DND-41 (cell line): Measurements from ENCODE around the gene GNG13.

Experiments
- ATAC-seq: fragments of 200-7000 bp; cut with Tn5 transposase; 3 replicates; pipeline ENCODE4 v1.9.1; 2021; ENCODE audit warnings: low read depth; ENCODE audit not compliant: insufficient read depth
- DNase-seq: peaks from one replicate; pipeline ENCODE4 v3.0.0-alpha.2; 2020
- H2AFZ ChIP-seq: 2 replicates; pipeline ENCODE4 v1.6.0; 2012; ENCODE audit warnings: low read depth, low read length
- H3K27ac ChIP-seq: 2 replicates; pipeline ENCODE4 v1.5.1; 2012; ENCODE audit warnings: low read length, inconsistent platforms
- H3K27me3 ChIP-seq: fragments of 200-600 bp; sonication (generic); 2 replicates; pipeline ENCODE4 v1.6.0; 2012; ENCODE audit warnings: low read length, mild to moderate bottlenecking, inconsistent platforms; ENCODE audit not compliant: insufficient read depth, poor library complexity
- H3K36me3 ChIP-seq: 2 replicates; pipeline ENCODE4 v1.5.1; 2012; ENCODE audit warnings: low read length, inconsistent platforms; ENCODE audit not compliant: insufficient read depth
- H3K4me1 ChIP-seq: 2 replicates; pipeline ENCODE4 v1.5.1; 2012; ENCODE audit warnings: mild to moderate bottlenecking, low read length; ENCODE audit not compliant: insufficient read depth
- H3K4me2 ChIP-seq: 2 replicates; pipeline ENCODE4 v1.6.0; 2012; ENCODE audit warnings: mild to moderate bottlenecking, moderate library complexity, low read length, inconsistent platforms; ENCODE audit not compliant: insufficient read depth
- H3K4me3 ChIP-seq, 2 experiments: fragments of 200-600 bp in 1 of 2; shearing (Covaris generic) in 1 of 2; 2 replicates each; pipeline ENCODE4 v1.5.1; 2012 to 2016; ENCODE audit warnings: inconsistent platforms in 2 of 2, low read length in 2 of 2, mild to moderate bottlenecking in 2 of 2, low read depth in 1 of 2, moderate library complexity in 1 of 2
- H3K79me2 ChIP-seq: 2 replicates; pipeline ENCODE4 v1.6.0; 2012; ENCODE audit warnings: low read length, inconsistent platforms; ENCODE audit not compliant: insufficient read depth
- H3K9ac ChIP-seq: 2 replicates; pipeline ENCODE4 v1.6.0; 2012; ENCODE audit warnings: low read depth, mild to moderate bottlenecking, inconsistent platforms, low read length, moderate library complexity
- H3K9me3 ChIP-seq: 2 replicates; pipeline ENCODE4 v1.5.1; 2012; ENCODE audit warnings: low read length, moderate library complexity, mild to moderate bottlenecking, inconsistent platforms; ENCODE audit not compliant: insufficient read depth, severe bottlenecking
- H4K20me1 ChIP-seq: 2 replicates; pipeline ENCODE4 v1.6.0; 2012; ENCODE audit warnings: low read length; ENCODE audit not compliant: insufficient read depth
- CTCF ChIP-seq: IDR thresholded peaks from 2 replicates; pipeline ENCODE4 v1.5.1; 2012; ENCODE audit warnings: borderline replicate concordance, low read length, moderate library complexity, mild to moderate bottlenecking; ENCODE audit not compliant: poor library complexity, severe bottlenecking; ENCODE audit errors: extremely low read depth
- EZH2 ChIP-seq: IDR thresholded peaks from 3 replicates; pipeline ENCODE4 v1.6.1; 2012; ENCODE audit warnings: borderline replicate concordance, low read depth, mild to moderate bottlenecking, moderate library complexity, low read length, inconsistent platforms; ENCODE audit not compliant: severe bottlenecking

GNG13 gene

GRCh38 chr16:798666-799065 lies 1.9 kb downstream of the GNG13 start:
- no peak overlapping the region for H3K27ac ChIP-seq
- H3K4me3 ChIP-seq, result no peak overlapping the region
- no peak for ATAC-seq
- no peaks in the 10 kb centered on the region for H3K79me2 ChIP-seq
- H3K36me3 ChIP-seq, result peaks cover 38% of the 10 kb centered on the region
- H3K4me1 ChIP-seq, result no peaks in the 10 kb centered on the region
- H2AFZ ChIP-seq, result no peak overlapping the region
- no peaks in the 10 kb centered on the region for H3K9me3 ChIP-seq
- peaks cover 41% of the 10 kb centered on the region for H4K20me1 ChIP-seq
- H3K4me2 ChIP-seq, result no peak overlapping the region
- H3K27me3 ChIP-seq, result no peaks in the 10 kb centered on the region
- no peak for DNase-seq
- TF ChIP-seq EZH2, result no peak
- TF ChIP-seq CTCF, result no peak
- no peak overlapping the region for H3K9ac ChIP-seq

- Histone ChIP-seq H3K27me3 (no peaks in the 10 kb centered on the region), H3K79me2 (no peaks in the 10 kb centered on the region), H3K36me3 (peaks cover 48% of the 10 kb centered on the region), H3K27ac (no peak overlapping the region), H3K9me3 (no peaks in the 10 kb centered on the region), H3K4me3 (no peak overlapping the region), H4K20me1 (peaks cover 49% of the 10 kb centered on the region), H3K4me1 (no peaks in the 10 kb centered on the region), H3K4me2 (no peak overlapping the region), H2AFZ (no peak overlapping the region), H3K9ac (no peak overlapping the region)
- DNase-seq (no peak), ATAC-seq (no peak)
- TF ChIP-seq CTCF, result no peak
These were observed 2.8 kb downstream of the GNG13 start for GRCh38 chr16:797686-798085.

GRCh38 chr16:797120-797420 lies 3.5 kb downstream of the GNG13 start:
- Histone ChIP-seq H3K27me3 (no peaks in the 10 kb centered on the region), H3K27ac (no peak overlapping the region), H2AFZ (no peak overlapping the region), H3K9ac (no peak overlapping the region), H3K4me1 (no peaks in the 10 kb centered on the region), H3K4me3 (no peak overlapping the region), H3K36me3 (peaks cover 54% of the 10 kb centered on the region), H3K9me3 (no peaks in the 10 kb centered on the region), H3K4me2 (no peak overlapping the region), H4K20me1 (peaks cover 54% of the 10 kb centered on the region), H3K79me2 (peaks cover under 1% of the 10 kb centered on the region; the same call in 1 of the 2 replicates)
- ATAC-seq, result no peak; the same call in 2 of the 3 replicates
- no peak for DNase-seq
- TF ChIP-seq EZH2 (no peak), CTCF (no peak)
